ENCODE measurements around the gene ANGPTL8.

GRCh38 chr19:11204076-11204602 is 35.3 kb upstream of the ANGPTL8 start:
- TF ChIP-seq YY1 (IDR thresholded peaks at IDR 0.05; ENCODE audit: insufficient read depth, insufficient read length) = no peak
- no peak for TF ChIP-seq SUZ12 (IDR thresholded peaks at IDR 0.05; ENCODE audit: extremely low read depth, insufficient read depth, insufficient read length)
- no peak for TF ChIP-seq ZNF274 (IDR thresholded peaks at IDR 0.05; ENCODE audit: low read depth, low read length)

Data from NT2/D1 (cell line).